ENCODE data around the gene VPS54.

- TF ChIP-seq YY1 (IDR thresholded peaks at IDR 0.05; ENCODE audit: insufficient read depth, insufficient read length) (no peak), SUZ12 (IDR thresholded peaks at IDR 0.05; ENCODE audit: extremely low read depth, insufficient read depth, insufficient read length) (no peak)
These were observed 138.6 kb downstream of the VPS54 start for GRCh38 chr2:63880625-63881024.
